ENCODE measurements around the gene CNTRL. TPM values are rescaled to one million over a fixed set of nuclear protein-coding genes. Genes with fewer than 3 reads are reported as not detected.
"Not testable (repeated sequence)": the region's sequence is repeated elsewhere in the genome, so short reads cannot be mapped to it uniquely, and the experiment has no call there.

The CNTRL gene
- polyA plus RNA-seq, 1 experiment: 8.3 TPM

DNA sequence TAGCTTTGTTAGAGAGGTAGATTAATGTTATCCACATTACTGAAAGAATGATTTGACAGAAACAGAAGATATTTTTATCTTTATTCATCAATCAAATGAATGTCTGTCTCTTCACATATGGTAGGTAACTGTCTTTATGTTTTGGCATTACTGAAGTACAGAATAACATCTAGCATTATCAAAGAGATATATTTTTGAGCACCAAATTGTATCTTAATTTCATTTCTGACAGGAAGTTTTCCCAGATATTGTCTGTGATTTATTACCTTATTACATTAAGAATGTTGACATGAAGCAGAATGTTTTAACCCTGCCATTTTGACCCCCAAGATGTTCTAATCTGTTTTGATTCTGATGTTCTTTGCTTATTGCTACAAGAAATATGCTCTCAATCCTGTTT, 20.3 kb downstream of the CNTRL start:
- H3K27ac ChIP-seq (ENCODE audit: low read depth, low read length): no peak overlapping the region
- ChIA-PET CTCF (interaction anchor here (0.8 to 1.7 kb wide), 3 partner anchors 27 to 35 kb away, joined by 3 to 6 read pairs (median 3); no protein-coding TSS in a partner anchor), POLR2A (no interaction called here)
- H3K9me3 ChIP-seq (ENCODE audit: control insufficient read depth, insufficient read depth, low read length): no peaks in the 10 kb centered on the region
- no peak for DNase-seq (ENCODE audit: low read depth, low spot score)
- no peaks in the 10 kb centered on the region for H3K27me3 ChIP-seq (ENCODE audit: control insufficient read depth, insufficient read depth, low read length)
- TF ChIP-seq, protein P1, sequence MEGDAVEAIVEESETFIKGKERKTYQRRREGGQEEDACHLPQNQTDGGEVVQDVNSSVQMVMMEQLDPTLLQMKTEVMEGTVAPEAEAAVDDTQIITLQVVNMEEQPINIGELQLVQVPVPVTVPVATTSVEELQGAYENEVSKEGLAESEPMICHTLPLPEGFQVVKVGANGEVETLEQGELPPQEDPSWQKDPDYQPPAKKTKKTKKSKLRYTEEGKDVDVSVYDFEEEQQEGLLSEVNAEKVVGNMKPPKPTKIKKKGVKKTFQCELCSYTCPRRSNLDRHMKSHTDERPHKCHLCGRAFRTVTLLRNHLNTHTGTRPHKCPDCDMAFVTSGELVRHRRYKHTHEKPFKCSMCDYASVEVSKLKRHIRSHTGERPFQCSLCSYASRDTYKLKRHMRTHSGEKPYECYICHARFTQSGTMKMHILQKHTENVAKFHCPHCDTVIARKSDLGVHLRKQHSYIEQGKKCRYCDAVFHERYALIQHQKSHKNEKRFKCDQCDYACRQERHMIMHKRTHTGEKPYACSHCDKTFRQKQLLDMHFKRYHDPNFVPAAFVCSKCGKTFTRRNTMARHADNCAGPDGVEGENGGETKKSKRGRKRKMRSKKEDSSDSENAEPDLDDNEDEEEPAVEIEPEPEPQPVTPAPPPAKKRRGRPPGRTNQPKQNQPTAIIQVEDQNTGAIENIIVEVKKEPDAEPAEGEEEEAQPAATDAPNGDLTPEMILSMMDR (IDR thresholded peaks at IDR 0.05; ENCODE audit: low read depth, low read length): no peak
- H3K4me3 ChIP-seq (ENCODE audit: low read depth, low read length): no peak overlapping the region

DNA sequence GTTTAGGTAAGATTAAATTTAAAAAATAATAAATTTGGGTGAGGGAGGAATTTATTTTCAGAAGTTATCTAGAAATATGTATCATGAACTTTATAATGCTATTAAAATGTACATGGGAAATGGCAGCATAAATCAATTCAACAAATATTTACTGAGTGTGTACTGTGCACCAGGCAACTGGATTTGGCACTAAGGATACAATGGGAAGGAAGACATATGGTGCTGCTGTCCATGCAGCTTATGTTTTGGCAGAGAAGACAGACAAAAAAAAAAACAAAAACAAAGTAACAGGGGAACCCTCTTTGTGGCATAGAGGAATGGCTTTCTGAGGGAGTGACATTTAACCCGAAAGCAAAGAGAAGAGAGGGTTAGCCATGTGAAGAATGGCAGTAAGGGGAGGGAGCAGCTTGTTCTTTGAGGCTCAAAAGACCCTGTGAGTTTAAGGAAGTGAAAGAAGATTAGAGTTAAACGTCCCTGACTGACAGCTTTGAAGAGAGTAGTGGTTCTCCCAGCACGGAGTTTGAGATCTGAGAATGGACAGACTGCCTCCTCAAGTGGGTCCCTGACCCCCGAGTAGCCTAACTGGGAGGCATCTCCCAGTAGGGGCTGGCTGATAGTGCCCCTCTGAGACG, 23.9 kb downstream of the CNTRL start:
- Histone ChIP-seq H3K9me3 (ENCODE audit: control insufficient read depth, insufficient read depth, low read length) (no peaks in the 10 kb centered on the region), H3K27ac (ENCODE audit: low read depth, low read length) (no peak overlapping the region), H3K4me3 (ENCODE audit: low read depth, low read length) (no peak overlapping the region), H3K27me3 (ENCODE audit: control insufficient read depth, insufficient read depth, low read length) (no peaks in the 10 kb centered on the region)
- POLR2A ChIA-PET: no interaction called here
- CTCF ChIA-PET: interaction anchor here (0.7 kb wide), 1 partner anchor 26 kb away, joined by 3 read pairs; no protein-coding TSS in a partner anchor
- DNase-seq (ENCODE audit: low read depth, low spot score): no peak
- TF ChIP-seq, protein P1 (IDR thresholded peaks at IDR 0.05; ENCODE audit: low read depth, low read length): no peak

DNA sequence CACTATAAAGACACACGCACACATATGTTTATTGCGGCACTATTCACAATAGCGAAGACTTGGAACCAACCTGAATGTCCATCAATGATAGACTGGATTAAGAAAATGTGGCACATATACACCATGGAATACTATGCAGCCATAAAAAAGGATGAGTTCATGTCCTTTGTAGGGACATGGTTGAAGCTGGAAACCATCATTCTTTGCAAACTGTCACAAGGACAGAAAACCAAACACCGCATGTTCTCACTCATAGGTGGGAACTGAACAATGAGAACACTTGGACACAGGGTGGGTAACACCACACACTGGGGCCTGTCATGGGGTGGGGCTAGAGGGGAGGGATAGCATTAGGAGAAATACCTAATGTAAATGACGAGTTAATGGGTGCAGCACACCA, 29.3 kb downstream of the CNTRL start:
- CTCF ChIA-PET: not testable (repeated sequence)

DNA sequence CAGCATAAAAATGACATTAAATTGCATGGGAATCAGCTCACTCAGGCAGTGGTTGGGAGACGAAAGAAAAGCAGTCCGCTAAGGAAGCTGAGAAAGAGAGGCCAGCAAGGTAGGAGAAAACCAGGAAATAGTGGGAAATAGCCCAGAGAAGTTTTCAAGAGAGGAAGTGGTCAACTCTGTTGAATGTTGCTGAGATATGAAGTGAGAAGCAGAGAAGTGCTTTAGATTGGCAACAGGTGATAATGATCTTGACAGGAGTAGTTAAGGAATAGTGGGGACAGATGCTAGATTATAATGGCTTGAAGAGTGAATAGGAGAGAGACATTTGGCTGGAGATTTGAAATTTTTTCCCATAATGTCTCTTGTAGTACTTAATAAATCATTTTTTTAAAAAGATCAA, 30.8 kb downstream of the CNTRL start:
- POLR2A ChIA-PET: no interaction called here
- H3K4me3 ChIP-seq (ENCODE audit: low read depth, low read length): no peak overlapping the region
- H3K27me3 ChIP-seq (ENCODE audit: control insufficient read depth, insufficient read depth, low read length): no peaks in the 10 kb centered on the region
- CTCF ChIA-PET: no interaction called here
- no peak overlapping the region for H3K27ac ChIP-seq (ENCODE audit: low read depth, low read length)
- no peaks in the 10 kb centered on the region for H3K9me3 ChIP-seq (ENCODE audit: control insufficient read depth, insufficient read depth, low read length)
- TF ChIP-seq, protein P1 (IDR thresholded peaks at IDR 0.05; ENCODE audit: low read depth, low read length): no peak
- no peak for DNase-seq (ENCODE audit: low read depth, low spot score)

More for the DNA sequence above, 29.3 kb downstream of the CNTRL start:
- DNase-seq (ENCODE audit: low read depth, low spot score); H3K9me3 ChIP-seq (ENCODE audit: control insufficient read depth, insufficient read depth, low read length); H3K27me3 ChIP-seq (ENCODE audit: control insufficient read depth, insufficient read depth, low read length); H3K27ac ChIP-seq (ENCODE audit: low read depth, low read length); POLR2A ChIA-PET; H3K4me3 ChIP-seq (ENCODE audit: low read depth, low read length): not testable (repeated sequence)

DNA sequence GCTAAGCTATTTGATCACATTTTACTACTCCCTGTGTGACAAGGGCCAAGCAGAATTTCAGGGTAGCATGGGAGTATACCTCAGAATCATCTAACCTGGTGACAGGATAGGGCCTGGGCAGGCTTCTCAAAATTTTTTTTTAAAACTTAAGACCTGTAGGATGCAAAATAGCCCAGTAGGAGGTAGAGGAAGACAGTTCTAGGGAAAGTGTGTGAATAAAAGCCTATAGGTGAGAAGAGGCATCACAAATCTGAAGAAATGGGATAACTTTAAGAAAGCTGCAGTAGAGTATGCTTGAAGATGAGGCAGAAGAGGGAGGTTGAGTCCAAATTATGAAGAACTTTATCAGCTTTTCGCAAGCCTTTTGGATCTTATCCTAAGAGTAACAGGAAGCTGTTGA, 32.3 kb downstream of the CNTRL start:
- H3K9me3 ChIP-seq (ENCODE audit: control insufficient read depth, insufficient read depth, low read length): no peaks in the 10 kb centered on the region
- no peak overlapping the region for H3K4me3 ChIP-seq (ENCODE audit: low read depth, low read length)
- CTCF ChIA-PET: interaction anchor here (0.6 to 0.9 kb wide), 2 partner anchors 47 to 107 kb away, joined by 3 read pairs; no protein-coding TSS in a partner anchor
- no peaks in the 10 kb centered on the region for H3K27me3 ChIP-seq (ENCODE audit: control insufficient read depth, insufficient read depth, low read length)
- H3K27ac ChIP-seq (ENCODE audit: low read depth, low read length): no peak overlapping the region
- POLR2A ChIA-PET: no interaction called here
- DNase-seq (ENCODE audit: low read depth, low spot score): no peak
- TF ChIP-seq, protein P1 (IDR thresholded peaks at IDR 0.05; ENCODE audit: low read depth, low read length): no peak
